Measurements from ENCODE around the gene GALNS. TPM values are rescaled to one million over a fixed set of nuclear protein-coding genes. Genes with fewer than 3 reads are reported as not detected.

Gene GALNS
- total RNA-seq, 1 donor from 2014 or later = 17.0 TPM

DNA sequence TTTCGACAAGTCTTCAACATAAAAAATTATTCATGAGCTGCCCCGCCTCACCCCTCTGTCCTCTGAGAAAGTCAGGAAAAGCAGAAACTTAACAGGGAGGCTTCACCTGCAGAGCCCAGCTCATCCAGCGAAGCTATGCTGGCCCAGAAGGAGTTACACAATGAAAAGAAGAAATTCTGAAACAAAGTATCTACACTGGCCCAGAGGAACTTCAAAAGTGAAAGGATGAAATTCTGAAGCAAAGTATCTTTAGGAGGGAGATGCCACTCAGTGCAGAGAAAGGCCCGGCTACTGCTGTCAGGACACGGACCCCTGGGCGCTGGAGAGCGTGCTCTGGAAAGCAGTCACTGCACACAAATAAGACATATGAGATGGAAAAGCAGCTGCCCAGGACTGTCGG is 1.6 kb downstream of the GALNS start:
- ATAC-seq = no peak

DNA sequence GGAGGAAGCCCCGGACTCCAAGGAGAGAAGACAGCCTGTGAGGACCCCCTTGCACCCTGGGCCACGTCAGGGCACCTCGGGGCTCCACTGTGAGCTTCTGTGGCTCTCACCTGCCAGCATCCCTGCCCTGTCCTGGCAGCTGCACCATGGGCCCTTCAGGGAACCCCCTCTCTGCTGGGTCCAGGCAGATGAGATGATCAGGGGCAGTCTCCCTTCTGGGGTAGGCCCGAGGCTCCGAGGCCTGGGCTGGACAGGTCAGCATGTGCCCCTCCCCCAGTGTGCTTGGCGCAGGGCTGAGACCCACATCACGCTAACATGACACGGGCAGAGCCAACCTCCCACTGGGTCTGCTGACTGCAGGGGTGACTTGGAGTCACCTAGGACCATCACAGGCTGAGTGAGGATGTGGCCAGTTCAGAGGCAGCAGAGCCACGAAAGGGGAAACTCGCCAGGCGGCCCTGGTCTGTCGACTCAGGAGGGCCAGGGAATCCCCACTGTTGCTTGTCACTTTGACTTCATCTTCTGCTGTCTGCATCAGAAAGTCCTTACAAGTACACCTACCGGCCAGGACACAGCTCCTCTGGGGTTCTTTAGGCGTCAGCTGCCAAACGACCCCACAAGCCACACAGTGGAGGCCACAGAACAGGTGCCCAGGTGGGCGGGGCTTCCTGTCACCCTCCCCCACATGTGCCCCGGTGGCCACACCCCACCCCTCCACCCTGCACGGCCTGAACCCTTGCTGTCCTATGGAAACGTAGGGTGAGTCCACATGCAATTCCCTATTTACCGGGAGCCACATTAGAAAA is 2.2 kb downstream of the GALNS start:
- ATAC-seq = no peak

DNA sequence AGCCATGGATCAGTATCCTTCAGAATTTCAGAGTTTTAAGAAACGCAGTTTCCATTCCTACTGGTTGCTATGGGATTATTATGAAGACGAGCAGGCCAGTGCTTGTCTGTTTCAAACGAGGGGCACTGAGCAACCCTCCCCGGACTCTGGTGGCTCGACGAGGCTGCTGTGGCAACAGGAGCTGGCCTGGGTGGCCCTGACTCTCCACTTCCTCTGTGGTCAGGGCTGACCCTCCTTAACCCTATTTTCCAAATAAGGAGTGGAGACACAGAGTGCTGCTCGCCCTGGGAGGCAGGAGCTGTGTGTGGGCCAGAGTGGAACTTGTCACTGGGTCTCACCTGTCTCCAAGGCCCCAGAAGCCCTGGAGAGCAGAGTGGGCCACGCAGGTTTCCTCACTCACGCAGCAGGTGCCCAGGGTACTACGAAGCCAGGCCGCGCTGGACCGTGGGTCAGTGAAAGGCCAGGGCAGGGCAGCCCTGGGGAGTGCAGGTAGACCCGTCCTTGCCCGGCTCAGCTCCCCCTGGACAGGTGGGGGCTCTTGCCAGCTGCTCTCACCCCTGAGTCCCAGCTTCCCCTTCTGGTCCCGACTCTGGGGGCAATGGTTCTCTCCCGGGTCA is 3.3 kb downstream of the GALNS start:
- no peak for ATAC-seq

DNA sequence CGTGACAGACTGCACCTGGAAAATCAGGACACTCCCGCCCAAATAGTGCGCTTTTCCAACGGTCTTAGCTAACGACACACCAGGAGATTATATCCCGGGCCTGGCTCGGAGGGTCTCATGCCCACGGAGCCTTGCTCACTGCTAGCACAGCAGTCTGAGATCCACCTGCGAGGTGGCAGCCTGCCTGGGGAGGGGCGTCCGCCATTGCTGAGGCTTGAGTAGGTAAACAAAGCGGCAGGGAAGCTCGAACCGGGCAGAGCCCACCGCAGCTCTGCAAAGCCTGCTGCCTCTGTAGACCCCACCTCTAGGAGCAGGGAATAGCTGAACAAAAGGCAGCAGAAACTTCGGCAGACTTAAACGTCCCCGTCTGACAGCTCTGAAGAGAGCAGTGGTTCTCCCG is 5.1 kb downstream of the GALNS start:
- no peak for ATAC-seq

DNA sequence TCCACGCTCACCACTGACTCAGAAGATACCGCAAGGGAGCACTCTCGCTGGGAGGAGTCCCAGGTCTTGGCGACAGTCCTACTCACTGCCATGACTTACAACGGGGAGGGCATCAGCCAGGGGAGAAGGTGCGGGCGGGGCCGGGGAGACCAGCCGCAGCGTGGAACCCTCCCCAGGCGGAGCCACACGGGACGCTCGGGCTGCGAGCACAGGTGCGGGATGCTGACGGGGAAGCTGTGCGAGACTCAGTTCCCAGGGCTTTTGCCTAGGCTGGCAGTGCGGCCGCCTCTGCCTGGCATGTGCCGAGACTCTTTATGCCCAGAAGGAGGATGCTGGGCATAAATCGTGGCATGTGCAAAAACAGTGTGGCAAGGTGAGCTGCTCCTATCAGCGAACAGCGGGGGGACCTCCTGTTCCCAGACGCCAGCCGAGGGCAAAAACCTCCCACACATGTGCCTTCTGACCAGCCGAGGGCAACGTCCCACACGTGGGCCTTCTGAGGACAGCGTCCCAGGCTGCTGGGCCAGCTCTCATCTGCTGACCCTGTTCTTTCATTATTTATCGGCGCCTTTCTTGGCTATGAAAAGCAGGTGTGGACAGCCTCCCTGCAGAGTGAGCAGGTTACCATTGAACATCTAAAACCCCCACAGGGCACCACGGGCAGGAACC is 6.1 kb downstream of the GALNS start:
- ATAC-seq = no peak

DNA sequence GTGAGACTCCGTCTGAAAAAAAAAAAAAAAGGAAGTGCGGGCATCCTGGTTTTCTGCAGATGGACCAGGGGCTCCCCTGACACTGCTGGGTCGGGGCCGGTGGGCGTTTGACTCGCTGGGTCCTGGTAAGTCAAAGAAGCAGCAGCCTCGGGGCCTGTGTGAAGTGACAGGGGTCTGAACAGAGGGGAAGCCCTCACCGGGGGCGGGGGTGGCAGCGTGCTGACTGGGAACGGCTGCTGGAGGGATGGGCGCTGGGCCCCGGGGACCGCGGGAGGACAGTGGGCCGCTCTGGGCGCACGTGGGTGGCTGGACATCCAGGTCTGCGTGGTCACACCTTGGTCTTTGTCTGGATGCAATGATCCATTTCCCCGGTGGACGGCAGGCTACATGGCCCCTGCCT is 8.2 kb downstream of the GALNS start:
- no peak for ATAC-seq

DNA sequence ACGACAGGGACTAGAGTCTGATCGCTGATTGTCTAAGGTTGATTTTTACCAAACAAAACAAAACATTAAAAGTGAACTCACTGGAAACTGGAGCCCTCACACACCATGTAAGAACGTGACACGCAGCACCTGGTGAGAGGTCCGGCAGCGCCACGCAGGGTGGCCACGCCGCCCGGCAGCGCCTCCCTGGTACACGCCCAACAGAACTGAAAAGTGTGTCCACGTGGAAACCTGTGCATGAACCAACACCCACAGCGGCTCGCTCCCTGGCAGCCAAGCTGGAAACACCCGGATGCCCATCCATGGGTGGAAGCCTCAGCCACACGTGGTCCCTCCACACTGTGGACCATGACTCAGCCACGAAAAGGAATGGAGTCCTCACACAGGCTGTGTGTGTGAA is 9.1 kb downstream of the GALNS start:
- no peak for ATAC-seq

DNA sequence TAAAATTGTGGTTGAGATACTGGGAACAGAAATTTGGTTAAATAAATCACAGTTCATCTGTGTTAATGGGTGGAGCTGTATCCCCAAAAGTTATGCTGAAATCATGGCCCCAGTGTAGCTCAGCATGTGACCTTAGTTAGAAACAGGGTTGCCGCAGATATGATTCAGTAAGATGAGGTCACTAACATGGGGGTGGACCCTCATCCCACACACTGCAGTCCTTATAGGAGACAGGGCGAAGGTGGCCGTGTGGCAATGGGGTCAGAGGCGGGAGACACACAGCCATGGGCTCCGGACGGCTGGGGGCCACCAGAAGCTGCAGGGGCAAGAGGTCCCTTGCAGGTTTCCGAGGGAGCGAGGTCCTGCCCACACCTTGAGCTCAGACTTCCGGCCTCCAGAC is 10.7 kb downstream of the GALNS start:
- no peak for ATAC-seq

DNA sequence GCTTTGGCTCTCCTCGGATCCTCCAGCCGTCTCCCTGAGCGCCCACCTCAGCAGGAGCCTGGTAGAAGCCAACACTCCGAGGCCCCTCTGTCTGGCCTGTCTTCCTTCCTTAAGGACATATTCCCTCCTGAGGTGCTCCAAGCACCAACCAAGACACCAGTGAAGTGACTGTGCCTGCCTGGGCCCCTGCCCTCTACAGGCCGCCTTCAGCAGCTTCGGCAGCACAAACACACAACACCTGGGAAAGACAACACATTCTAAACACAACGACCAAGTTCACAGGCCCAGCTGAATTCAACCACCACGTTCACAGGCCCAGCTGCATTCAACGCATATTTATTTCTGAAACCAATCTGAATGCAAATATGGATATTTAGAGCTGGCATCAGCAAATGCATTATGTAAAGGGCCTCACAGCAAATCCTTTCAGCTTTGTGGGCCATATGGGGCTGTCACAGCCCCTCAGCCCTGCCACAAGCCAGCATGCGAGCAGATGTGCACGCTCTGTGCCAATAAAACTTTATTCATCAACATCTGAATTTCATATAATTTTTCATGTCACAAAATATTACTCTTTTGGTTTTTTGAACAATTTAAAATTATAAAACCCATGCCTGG is 12.2 kb downstream of the GALNS start:
- ATAC-seq = no peak

DNA sequence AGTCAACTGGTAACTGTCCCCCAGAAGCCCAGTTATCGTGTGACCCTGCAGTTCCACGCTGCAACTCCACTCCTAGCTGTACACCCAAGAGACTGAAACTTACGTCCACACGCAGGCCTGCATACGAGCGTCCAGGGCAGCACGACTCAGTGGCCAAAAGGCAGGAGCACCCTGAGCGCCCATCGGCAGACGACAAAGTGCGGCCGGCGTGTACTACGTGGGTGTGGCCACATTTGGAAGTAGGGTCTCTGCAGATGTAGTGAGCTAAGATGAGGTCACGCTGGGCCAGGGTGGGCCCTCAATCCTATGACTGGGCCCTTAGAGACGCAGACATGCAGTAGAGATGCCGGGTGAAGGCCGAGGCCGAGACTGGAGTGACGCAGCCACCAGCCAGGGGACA is 13.5 kb downstream of the GALNS start:
- ATAC-seq = no peak

DNA sequence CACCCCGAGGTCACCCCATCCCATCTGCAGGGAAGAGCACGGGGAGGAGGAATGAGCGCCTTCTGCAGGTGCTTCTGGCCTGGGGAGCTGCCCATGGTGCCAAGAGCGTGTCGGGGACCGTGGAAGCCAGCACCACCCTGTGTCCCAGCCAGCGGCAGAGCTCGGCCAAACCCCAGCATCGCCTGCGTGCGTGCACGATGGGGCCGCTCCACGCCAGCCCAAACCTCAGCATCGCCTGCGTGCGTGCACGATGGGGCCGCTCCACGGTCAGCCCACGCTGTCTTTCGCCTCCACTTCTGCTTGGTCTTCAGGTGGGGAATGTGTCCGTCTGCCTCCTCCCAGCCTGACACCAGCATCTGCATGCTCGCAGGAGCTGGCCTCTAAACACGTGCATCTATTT is 13.9 kb downstream of the GALNS start:
- no peak for ATAC-seq

DNA sequence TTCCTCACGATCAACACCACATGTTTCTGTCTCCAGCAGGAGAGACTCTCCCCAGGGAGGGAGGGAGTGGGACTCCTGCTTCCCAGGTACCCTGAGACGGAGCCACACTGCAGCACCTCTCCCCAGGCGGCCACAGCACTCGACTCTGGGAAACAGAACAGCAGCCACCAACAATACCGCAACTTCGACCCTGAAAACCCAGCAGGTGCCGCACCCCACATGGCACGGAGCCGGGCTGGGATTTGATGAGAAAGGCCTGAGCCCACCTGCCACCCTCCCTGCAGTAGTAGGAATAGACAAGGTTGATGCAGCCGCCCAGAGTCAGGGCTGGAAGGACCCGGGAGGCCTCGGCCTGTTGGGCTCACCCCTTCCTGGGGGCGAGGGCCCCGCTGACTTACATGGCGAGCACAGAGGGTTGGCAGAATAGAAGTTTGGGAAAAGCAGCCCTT is 14.4 kb downstream of the GALNS start:
- ATAC-seq = no peak

DNA sequence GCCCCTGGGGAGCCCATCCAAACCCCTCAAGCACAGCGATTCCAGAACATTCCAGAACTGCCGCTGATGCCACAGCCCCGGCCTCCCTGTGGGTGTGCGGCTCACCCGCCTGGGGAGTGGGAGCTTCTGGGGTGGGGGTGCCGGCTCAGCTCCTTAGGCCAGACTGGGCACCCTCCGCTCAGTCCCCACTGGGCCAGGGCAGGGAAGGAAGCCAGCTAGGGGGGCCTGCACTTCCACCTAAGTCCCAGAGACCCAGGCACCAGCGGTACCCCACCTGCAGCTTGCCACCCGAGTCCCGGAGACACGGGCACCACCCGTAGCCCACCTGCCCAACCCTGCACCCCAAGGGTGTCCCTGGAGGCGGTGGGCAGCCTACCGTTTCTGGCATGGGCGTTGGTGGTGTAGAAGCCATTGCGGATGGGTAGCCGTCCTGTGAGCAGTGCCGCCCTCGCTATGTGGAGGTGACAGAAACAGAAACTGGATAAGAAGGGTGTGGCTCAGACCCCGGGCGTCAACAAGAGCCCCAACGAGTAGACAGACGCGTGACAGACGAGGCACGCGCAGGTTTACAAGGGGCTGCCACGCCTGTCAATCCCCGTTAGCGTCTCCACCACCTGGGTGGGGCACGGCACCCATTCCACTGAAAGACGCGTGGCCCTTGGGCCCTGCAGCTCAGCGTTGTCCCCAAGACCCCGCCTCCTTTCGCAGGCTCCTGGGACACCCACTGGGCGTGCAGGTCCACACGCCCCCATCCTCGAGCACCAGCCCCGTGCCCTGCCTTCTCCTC is 15.0 kb downstream of the GALNS start:
- no peak for ATAC-seq

DNA sequence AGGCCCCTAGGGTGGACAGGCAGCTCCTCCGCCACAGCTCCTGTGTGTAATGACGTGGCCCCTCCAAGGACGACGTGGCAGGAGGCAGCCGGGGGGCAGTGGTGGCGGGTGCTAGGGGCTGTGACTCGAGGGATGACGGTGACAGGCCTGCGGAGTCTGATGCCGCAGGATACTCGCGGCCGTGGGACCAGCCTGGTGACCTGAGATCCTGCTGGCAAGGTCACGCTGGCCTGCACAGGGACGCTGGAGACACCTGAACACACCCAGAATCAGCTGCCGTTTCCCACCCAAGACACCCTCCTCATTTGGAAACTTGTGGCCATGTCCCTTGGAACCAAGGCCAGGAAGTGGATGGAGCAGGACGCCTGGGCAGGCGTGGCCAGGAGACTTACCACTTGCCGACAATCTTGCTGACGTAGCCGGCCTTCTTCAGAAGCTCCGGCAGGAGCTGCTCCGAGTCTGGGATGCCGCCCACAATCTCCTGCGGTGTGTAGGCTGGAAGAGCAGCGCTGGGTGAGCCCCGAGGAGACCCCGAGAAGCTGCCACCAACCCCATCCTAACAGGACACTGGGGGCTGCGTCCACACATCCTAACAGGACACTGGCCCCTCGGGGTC is 16.0 kb downstream of the GALNS start:
- ATAC-seq = no peak

DNA sequence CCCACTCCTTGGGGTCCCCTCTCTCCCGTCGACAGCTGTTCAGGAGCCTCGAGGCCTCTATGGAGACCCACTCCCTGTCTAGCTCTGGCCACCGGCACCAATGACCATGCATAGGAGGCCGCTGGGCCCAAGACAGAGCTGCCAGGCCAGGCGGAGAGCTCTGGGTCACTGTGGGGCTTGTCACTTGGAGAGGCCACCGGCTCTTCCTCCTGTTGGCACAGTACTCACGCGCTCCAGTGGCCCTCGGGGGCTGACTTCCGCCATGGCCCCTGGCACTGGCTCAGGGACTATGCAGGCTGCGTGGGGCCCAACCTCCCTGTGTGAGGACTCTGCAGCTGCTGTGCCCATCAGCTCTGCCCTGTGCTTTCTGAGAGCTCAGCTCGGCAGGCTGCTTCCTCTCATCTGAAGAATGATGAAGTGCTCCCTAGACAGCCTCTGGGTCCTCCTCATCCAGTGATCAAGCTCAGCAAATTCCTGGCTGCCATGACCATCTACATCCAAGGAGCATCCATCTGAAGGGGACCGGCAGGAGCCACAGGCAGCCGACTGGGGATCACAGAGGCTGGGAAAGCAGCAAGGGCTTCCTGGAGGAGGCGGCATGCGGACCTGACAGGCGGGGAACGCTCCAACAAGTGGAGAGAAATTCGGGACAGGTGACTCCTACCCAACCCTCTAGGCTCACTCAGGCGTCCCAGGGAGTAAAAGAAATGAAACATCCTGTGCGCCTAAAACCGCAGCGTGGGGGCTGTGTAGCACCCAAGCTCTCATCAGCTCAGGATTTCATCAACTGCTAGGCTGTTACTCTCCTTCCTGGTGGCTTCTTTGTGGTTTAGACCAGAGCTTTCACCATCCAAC is 16.8 kb downstream of the GALNS start:
- no peak for ATAC-seq

DNA sequence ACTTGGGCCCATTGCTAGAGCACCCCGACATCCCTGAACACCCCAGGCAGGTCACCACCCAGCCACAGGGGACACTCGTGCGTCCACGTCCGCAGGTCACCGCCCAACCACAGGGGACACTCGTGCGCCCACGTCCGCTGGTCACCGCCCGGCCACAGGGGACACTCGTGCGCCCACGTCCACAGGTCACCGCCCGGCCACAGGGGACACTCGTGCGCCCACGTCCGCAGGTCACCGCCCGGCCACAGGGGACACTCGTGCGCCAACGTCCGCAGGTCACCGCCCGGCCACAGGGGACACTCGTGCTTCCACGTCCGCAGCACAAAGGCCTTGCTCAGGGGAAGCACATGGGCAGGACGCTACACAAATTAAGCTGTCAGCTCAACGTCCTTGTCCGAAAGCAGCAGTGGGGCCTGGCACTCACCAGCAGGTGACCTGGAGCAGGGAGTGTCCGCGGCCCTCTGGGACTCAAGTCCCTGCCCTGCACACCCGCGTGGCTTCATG is 17.7 kb downstream of the GALNS start:
- no peak for ATAC-seq

DNA sequence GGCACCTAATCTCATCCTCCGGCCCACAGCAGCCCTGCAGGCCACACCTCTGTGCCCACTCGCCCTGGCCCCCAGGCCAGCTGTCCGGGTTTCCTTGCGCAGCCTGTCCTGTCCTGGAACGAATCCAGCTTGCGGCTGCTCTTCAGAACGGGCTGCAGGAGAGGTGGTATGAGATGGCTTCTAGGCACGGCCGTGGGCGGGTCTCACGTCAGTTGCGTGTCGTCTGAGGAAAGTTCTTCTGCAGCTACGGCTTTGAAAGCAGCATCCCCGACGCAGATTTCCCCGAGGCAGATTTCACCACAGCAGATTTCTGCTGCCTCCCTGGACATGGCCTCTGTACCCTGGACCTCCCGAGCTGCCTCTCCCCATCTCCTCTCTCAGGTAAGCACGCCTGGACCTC is 18.2 kb downstream of the GALNS start:
- no peak for ATAC-seq

DNA sequence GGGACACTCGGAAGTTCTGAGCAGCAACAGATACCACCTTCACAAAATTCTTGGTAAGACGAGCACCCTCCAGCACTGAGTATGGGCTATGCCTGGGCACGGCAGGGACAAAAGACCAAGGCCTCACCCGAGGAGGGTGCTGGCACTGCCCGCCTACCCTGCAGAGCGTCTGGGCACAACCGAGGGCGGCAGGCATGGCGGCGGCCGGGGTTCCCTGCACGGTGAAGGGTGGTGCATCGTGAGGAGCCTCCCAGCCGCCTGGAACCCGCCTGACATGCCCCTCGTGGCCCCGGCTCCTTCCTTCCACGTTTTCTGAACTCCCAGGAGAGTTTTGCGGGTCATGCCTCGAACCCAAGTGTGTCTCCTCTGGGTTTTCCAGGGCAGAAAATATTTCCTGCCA is 18.9 kb downstream of the GALNS start:
- ATAC-seq = no peak

DNA sequence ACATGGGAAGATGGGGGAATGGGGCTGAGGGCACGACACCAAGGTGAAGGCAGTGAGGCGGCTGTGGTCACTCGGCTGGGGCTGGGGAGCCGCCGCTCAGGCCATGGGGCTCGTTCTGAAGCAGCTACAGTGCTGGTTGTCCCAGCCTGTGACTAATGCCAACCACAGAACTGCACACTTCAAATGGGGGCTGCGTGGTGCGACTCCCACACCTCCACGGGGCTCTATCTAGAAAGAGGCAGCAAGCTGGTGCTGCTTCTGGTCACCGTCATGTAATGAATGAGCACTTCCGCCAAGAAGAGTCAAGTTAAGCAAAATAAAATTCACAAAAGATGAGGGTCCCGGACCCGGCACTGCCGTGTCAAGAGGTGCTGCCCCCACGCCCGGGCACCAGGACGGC is 20.0 kb downstream of the GALNS start:
- no peak for ATAC-seq

DNA sequence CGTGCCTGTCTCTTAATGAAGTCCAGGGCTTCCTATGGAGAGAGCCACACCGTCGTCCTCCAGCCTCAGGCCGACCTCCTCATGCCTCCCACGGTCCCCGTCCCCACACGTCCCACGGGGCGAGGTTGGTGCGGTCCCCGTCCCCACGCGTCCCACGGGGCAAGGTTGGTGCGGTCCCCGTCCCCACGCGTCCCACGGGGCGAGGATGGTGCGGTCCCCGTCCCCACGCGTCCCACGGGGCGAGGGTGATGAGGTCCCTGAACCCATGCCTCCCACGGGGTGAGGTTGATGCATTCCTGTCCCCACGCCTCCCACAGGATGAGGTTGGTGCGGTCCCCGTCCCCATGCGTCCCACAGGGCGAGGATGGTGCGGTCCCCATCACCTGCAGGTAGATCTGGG is 20.9 kb downstream of the GALNS start:
- no peak for ATAC-seq

DNA sequence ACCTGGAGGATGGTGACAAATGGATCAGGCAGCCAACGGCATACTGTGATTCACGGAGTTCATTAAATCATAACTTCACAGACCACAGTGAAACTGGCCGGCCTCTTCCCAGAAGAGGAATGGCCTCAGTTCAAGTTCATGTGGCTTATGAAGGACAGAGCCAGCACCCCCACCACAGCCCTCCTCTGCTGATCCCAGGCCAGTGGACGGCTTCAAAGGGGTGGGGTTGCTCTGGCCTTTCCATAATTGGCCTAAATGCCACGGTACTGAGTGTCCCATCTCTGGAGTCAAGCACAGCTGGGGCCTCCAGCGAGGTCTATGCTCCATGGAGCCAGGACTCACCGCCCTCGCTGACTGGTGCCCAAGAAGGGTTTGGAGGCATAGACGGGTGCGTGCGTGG is 21.4 kb downstream of the GALNS start:
- no peak for ATAC-seq

All from esophagus mucosa (tissue), 1 donor.